Activated naive CD4-positive, alpha-beta T cell treated with anti-CD3 and anti-CD28 coated beads, Interleukin-2, amount 50 U/mL, for 72 hours (primary cell): Measurements from ENCODE around the gene DLEU7. TPM values are rescaled to one million over a fixed set of nuclear protein-coding genes. Genes with fewer than 3 reads are reported as not detected.

Source experiments
- ATAC-seq, 2 donors: fragments of 150-1000 bp; cut with Tn5 transposase; 2 replicates each; pipeline ENCODE4 v1.10.0; 2021; ENCODE audit warnings: mild to moderate bottlenecking in 2 of 2, moderate library complexity in 2 of 2
- DNase-seq, 2 donors: peaks; one replicate each; pipeline ENCODE4 v3.0.0; 2021 to 2022; ENCODE audit warnings: low spot score in 2 of 2
- H3K27ac Mint-ChIP-seq, 2 donors: one replicate each; pipeline ENCODE4 v1.8.0; 2022; ENCODE audit warnings: mild to moderate bottlenecking in 2 of 2, mixed read lengths in 2 of 2
- H3K36me3 Mint-ChIP-seq, 2 donors: one replicate each; pipeline ENCODE4 v1.8.0; 2022; ENCODE audit warnings: mixed read lengths in 2 of 2
- H3K9me3 Mint-ChIP-seq, 2 donors: one replicate each; pipeline ENCODE4 v1.8.0; 2022; ENCODE audit warnings: mixed read lengths in 2 of 2
- total RNA-seq, 2 donors: library from RNA; stranded (reverse); gene quantifications; one replicate each; pipeline ENCODE4 v1.2.3, GENCODE V29; 2022

Gene DLEU7
- total RNA-seq, 2 donors from 2014 or later = not detected

DNA sequence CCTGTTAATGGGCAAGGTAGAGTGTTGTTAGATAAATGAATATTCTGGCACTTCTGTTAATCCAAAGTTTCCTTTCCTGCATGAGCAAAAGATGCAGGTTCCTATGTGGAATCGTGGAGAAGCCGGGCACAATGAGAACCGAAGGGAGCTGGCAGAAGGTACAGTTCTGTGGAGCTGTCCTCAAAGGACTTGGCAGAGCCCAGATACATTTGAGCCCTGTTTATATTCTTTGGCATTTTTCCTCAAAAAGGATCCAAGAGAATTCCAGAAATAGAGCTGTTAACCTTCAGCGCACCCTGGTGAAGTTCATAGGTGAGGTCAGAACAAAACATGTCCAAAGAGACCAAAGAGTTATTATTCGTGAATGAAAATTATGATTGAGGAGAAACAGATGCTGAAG is 4.0 kb upstream of the DLEU7 start:
- Mint-ChIP-seq H3K27ac (no peak overlapping the region), H3K36me3 (peaks cover 0 to 7% of the 10 kb centered on the region in 2 donors), H3K9me3 (no peaks in the 10 kb centered on the region)
- no peak for ATAC-seq
- DNase-seq = no peak

DNA sequence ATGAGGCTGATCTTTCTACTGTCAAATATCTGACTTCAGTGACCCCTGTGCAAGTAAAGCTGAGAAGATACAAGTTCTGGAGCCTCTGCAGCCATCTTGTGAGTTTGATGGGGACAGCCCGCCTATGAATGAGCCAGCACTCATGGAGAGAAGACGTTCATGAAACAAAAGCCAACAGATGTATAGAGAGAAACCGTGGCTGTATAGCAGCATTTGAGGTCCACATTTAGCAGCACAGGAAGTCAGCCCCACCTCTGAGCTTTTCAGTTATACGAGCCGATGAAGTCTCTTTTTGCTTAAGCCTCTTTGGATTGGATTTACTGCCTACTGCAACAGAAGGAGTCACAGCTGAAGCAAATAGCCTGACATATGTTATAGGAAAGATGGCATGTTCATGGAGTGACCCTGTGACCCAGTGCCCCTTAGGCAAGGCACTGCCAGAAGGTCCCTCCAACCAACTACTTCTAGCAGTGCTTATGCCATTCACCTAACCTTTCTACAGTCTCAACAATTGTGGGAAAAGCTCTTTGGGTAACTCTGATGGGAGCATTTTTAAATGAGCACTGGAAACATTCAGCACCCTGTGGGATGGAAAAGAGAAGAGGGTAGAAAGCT is 3.5 kb upstream of the DLEU7 start:
- Mint-ChIP-seq H3K27ac (no peak overlapping the region), H3K9me3 (no peaks in the 10 kb centered on the region), H3K36me3 (peaks cover 0 to 7% of the 10 kb centered on the region in 2 donors)
- DNase-seq (no peak), ATAC-seq (no peak)

DNA sequence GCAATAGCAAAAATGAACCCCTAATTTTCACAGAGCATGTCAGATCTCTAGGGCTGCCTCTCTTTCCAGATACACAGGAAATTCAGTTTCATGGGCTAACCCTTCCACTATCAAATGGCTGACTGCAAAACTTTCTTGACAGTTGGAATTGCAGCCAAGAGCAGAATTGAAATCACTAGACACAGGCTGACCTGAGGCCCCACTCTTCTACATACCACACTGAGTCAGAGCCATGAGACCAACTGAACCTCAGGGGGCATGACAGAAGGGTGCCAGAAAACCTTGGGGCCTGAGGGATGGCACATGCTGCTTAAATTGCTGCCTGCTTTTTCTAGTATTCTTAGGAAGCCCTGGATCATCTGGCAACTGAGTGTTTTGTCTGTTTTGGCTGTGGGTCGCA is 1.7 kb upstream of the DLEU7 start:
- Mint-ChIP-seq H3K9me3 (no peaks in the 10 kb centered on the region), H3K36me3 (peaks cover 0 to 7% of the 10 kb centered on the region in 2 donors), H3K27ac (no peak overlapping the region)
- DNase-seq = no peak
- ATAC-seq = no peak

DNA sequence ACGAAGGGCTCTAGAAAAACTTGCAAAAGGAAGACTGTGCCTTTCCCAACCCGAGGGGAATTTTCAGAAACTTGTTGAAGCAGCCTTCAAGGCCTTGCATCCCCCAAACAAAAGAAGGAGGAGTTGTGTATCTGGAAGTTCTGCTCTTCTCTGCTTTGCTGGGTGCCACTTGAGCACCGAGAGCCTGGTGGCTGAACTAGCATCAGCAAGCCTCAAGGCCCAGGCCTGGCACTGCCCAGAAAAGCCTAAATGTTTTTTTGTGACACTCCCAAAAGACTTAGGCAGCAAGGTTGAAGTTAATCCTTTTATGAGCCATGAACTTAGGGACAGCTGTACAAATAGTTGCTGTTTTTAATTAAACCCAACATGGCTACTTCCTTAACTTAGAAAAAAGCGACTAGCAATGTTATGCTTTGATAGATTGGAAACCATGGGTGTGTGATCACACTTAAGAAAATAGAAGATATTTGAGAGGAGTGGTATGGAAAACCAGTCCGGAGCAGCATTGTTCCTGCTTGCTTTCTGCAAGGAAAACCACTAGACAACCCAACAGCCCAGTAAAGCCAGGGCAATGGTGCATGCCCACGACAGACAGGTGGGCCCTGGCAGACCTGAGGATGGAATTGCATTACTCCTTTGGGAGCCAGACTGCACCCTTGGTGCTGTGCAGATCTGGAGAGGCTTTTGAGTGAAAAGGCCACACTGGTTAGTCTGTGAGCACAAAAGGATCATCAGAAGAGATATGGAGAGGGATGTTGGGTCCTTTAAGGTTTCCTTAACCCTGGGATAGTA is 788 bp upstream of the DLEU7 start:
- H3K36me3 Mint-ChIP-seq = peaks cover 0 to 7% of the 10 kb centered on the region in 2 donors
- no peak for ATAC-seq

DNA sequence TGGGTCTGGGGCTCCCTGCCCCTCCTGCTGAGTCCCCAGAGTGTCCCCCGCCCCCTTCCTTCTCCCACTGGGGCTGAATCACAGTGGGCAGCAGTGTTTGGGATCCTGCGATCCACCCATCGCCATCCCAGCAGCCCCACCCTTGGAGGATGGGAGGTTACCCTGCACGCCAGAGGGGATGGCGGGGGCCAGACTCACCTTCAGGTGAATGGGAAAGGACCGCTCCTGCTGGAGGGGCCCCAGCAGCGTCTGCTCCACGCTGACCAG is 569 bp downstream of the DLEU7 start:
- Mint-ChIP-seq H3K36me3 (peaks cover 0 to 7% of the 10 kb centered on the region in 2 donors), H3K9me3 (no peaks in the 10 kb centered on the region), H3K27ac (no peak overlapping the region)
- no peak for ATAC-seq
- no peak for DNase-seq

More for the DNA sequence above, 788 bp upstream of the DLEU7 start:
- DNase-seq = no peak
- H3K27ac Mint-ChIP-seq = no peak overlapping the region
- H3K9me3 Mint-ChIP-seq = no peaks in the 10 kb centered on the region

DNA sequence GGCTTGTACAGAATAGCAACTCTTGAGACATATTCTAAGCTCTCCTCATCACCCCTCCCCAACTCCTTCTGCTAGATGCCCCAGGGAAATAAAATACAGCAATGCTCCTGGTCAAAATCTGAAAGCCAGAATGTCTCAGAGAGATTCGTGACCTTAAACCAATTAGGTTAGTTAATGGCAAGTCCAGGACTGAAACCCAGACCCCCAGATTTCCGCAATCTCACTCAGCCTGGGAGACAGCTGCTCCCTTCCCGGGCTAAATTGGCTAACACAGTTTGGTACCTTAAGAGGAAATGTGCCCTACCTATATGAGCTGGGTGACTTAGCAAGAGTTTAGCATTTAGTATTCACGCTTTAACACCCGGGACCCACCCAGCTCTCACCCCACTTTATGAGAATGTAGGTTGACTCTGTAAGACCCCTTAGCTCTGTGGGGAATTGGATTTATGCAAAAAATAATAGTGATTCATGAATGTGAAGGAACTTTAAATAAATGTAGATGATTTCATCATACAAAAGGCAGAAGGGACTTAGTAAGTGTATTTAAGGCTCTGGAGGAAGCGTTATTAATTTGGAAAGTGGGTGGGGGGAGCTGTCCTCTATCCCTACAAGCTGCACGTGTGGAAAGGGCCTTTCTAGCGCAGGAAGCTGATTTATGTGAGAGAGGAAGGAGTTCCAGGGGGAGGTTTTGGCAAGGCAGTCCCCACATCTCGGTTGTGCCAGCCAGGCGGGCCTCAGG is 1.1 kb downstream of the DLEU7 start:
- peaks cover 0 to 7% of the 10 kb centered on the region in 2 donors for H3K36me3 Mint-ChIP-seq
- ATAC-seq (no peak), DNase-seq (no peak)
- no peak overlapping the region for H3K27ac Mint-ChIP-seq
- no peaks in the 10 kb centered on the region for H3K9me3 Mint-ChIP-seq

DNA sequence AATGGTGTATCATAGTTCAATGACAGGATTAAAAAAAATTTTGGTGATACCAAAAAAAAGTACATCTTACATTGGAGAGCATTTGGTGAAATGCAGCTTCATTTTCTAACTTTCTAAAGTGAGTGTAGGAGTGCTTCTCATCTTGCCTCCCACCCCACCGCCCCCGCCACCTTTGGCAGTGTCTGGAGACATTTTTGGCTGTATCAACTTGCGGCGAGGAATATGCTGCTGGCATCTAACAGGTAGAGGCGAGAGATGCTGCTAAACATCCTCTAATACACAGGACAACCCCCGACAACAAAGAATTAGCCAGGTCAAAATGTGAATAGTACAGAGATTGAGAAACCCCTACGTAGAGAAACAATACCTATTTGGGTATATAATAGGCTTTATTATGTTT is 1.7 kb downstream of the DLEU7 start:
- no peak for ATAC-seq
- Mint-ChIP-seq H3K36me3 (peaks cover 0 to 7% of the 10 kb centered on the region in 2 donors), H3K27ac (no peak overlapping the region), H3K9me3 (no peaks in the 10 kb centered on the region)
- no peak for DNase-seq

DNA sequence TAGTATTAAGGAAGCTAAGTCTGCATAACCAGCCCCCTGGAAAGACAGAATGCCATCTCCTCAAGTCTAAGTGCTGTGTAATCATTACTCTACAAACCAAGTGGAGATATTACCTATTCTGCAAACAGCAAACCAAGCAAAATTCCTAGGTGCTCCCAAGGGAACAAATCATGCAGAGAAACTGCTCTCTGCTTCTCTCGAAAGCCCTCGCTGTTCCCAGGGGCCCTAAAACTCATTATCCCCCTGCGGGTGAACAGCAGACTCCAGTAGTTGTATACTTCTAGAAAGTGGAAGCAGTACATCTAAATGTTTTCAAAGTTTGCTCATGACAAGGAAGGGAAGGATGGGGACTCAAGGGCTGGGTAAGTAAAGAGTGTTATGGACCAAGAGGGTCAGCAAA is 3.2 kb downstream of the DLEU7 start:
- no peak for ATAC-seq
- peaks cover 0 to 7% of the 10 kb centered on the region in 2 donors for H3K36me3 Mint-ChIP-seq
- DNase-seq = no peak

DNA sequence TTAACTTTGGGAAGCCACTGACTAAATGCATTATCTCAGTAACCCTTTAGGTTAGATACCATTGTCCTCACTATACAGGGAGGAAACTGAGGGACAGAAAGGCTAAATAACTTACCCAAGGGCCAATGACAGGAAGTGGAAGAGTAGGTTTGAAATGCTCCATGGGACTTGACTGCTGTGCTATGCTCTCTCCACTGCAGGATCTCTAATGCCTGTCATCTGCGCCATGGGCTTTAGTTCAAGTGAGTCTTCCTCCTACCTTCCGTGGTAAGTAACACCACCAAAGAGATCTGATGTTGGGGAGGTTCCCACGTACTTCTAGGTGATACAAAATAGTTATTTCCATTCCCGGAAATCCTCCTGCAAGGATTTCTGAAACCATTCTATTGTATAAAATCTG is 3.7 kb downstream of the DLEU7 start:
- ATAC-seq (no peak), DNase-seq (no peak)
- Mint-ChIP-seq H3K27ac (no peak overlapping the region), H3K36me3 (peaks cover 0 to 7% of the 10 kb centered on the region in 2 donors), H3K9me3 (no peaks in the 10 kb centered on the region)

More for the DNA sequence above, 3.2 kb downstream of the DLEU7 start:
- no peaks in the 10 kb centered on the region for H3K9me3 Mint-ChIP-seq
- H3K27ac Mint-ChIP-seq = peak overlapping the region in 1 of 2 donors; percentile 73

DNA sequence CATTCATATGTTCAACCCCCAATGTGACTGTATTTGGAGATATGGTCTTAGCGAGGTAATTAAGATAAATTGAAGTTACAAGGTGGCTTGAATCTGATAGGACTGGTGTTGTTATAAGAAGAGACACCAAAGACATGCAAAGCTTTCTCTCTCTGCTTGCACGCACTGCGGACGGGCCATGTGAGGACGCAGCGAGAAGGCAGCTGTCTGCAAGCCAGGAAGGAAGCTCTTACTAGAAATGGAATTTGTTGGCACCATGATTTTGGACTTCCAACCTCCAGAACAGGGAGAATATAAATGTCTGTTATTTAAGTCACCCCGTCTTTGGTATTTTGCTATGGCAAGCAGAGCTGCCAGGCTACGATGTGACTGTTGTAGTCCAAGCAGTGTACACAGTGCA is 4.8 kb downstream of the DLEU7 start:
- ATAC-seq = no peak
- Mint-ChIP-seq H3K36me3 (peaks cover 1 to 8% of the 10 kb centered on the region in 2 donors), H3K9me3 (peaks cover 0 to 6% of the 10 kb centered on the region in 2 donors), H3K27ac (no peak overlapping the region)
- no peak for DNase-seq

DNA sequence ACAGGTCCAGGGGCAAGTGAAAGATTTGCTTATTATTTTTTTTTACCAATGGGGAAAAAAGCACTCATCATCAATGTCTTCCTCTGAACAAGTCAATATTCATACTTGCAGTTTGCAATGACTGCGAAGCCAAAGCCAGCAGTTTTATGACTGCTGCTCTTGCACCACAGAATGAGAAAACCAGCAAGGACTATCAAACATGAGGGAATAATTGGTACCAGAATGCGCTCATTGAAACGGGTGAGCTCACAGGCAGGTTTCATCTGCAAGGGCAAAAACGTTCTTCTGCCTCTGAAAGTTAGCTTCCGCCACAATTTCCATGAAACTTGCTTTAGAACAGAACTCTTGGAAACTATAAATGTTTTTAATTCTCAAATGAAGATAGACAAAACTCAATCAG is 5.5 kb downstream of the DLEU7 start:
- H3K9me3 Mint-ChIP-seq = peaks cover 4 to 12% of the 10 kb centered on the region in 2 donors
- H3K27ac Mint-ChIP-seq = no peak overlapping the region
- ATAC-seq (no peak), DNase-seq (no peak)
- peaks cover 8 to 14% of the 10 kb centered on the region in 2 donors for H3K36me3 Mint-ChIP-seq

DNA sequence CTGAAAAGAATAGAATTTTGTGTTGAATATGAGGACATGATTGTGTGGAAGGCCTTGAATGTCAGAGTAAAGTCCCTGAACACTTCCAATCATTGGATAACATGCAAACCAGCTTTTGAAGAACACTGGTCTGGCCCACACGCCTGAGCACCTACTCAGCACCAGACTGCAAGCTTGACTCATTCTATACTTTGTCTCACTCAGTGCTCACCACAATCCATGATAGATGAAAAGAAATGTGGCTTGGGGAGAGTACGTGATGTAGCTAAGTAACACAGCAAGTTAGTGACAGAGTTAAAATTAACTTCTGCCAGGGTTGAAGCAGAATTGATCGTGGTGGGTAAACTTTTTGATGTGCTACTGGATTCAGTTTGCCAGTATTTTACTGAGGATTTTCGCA is 12.0 kb downstream of the DLEU7 start:
- peaks cover 12 to 21% of the 10 kb centered on the region in 2 donors for H3K9me3 Mint-ChIP-seq
- peak; percentile 96 to 100 for ATAC-seq

DNA sequence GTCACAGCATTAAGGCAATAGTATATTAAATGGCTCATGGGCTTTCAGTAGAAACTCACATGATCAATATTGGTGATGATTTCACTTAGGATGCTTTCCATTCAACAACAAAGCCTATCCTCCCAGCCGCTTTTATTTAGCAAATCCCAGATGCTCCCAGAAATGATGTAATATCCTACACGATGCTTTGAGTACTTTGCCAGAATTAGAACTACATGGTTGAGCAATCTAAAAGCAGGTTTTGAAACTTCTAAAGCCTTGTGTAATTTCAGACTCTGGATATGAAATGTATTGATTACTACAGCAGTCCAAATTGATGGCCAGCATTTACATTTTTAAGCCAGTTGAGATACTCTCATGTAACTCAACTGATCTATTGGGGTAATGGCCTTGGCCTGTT is 13.6 kb downstream of the DLEU7 start:
- no peak for ATAC-seq
- no peak overlapping the region for H3K27ac Mint-ChIP-seq
- peaks cover 16 to 26% of the 10 kb centered on the region in 2 donors for H3K36me3 Mint-ChIP-seq
- no peak for DNase-seq
- H3K9me3 Mint-ChIP-seq = peaks cover 12 to 21% of the 10 kb centered on the region in 2 donors

More for the DNA sequence above, 12.0 kb downstream of the DLEU7 start:
- peaks cover 16 to 26% of the 10 kb centered on the region in 2 donors for H3K36me3 Mint-ChIP-seq
- no peak for DNase-seq
- no peak overlapping the region for H3K27ac Mint-ChIP-seq

DNA sequence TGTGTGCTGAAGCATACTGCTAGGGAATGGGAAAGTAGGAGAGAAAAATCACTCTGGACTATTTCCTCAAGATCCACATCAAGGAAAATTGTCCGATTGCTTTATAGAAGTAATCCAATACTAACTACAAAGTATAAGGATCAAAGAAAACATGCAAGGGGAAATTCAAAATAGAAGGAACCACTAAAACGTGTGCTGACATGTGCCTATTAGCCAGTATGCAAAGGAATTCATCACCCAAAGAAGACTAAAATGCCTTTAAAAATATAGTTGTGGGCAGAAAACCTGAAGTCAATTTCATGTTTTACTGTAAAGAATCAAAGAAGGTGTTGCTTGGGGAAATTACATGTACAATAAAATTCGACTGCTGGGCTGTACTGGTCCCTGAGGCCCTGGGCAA is 14.3 kb downstream of the DLEU7 start:
- peaks cover 12 to 18% of the 10 kb centered on the region in 2 donors for H3K9me3 Mint-ChIP-seq

DNA sequence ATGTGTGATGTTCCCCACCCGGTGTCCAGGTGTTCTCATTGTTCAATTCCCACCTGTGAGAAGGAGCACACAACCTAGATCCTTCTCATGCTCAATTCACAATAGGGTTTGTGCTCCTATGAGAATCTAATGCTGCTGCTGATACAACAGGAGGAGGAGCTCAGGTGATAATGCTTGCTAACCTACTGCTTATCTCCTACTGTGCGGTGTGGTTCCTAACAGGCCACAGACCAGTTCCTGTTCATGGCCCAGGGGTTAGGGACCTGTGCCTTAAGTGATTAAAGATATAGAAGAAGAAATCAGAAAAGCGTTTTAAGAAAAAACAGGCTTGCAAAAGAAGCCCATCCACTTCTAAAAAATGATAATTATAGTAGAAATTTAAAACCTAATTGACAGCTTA is 17.5 kb downstream of the DLEU7 start:
- Mint-ChIP-seq H3K36me3 (no peaks in the 10 kb centered on the region), H3K9me3 (no peaks in the 10 kb centered on the region), H3K27ac (no peak overlapping the region)
- no peak for DNase-seq
- ATAC-seq = no peak

More for the DNA sequence above, 14.3 kb downstream of the DLEU7 start:
- peaks cover 16 to 24% of the 10 kb centered on the region in 2 donors for H3K36me3 Mint-ChIP-seq
- ATAC-seq = no peak
- H3K27ac Mint-ChIP-seq = no peak overlapping the region
- no peak for DNase-seq

DNA sequence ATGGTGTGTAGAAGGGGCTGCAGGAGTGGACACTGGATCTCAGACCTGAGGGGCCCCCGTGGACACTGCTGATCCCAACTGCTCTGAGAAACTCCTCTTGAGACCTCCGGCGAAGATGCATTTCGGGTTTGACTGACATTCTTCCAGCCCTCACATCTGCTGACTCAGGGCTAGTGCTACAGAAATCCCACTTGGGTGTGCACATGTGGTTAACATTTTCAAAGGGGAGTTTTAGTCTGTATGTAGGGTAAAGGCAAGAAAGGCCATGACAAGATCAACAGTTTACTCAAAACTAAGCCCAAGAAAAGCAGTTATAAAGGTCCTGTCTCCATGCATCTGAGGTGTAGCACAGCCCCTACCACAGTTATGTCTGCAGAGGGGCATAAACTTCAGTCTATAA is 31.2 kb downstream of the DLEU7 start:
- Mint-ChIP-seq H3K36me3 (no peaks in the 10 kb centered on the region), H3K27ac (no peak overlapping the region), H3K9me3 (no peaks in the 10 kb centered on the region)
- ATAC-seq = no peak
- DNase-seq = no peak

DNA sequence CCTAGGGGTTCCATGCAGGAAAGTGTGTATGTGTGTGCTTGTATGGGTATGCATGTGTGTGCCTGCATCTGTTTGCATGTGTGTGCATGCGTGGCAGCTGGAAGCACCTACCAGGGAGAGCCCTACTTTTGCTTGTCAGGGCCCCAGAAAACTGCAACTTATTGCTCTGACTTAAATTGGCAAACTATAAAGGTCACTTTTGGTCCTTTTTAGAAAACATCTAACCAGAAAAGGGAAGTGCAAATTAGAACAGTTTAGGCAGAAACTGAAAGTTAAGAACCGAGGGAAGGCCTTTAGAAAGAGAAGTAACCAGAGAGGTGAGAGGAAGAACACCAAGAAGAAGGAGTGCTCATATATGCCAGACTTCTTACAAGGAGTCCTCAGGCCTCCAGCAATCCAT is 32.5 kb downstream of the DLEU7 start:
- H3K27ac Mint-ChIP-seq = no peak overlapping the region
- H3K9me3 Mint-ChIP-seq = no peaks in the 10 kb centered on the region
- DNase-seq (no peak), ATAC-seq (no peak)
- no peaks in the 10 kb centered on the region for H3K36me3 Mint-ChIP-seq
